Hematopoietic multipotent progenitor cell treated with erythropoietin and hydrocortisone succinate and interleukin-3 and kit ligand, for 6 days (in vitro differentiated cells): ENCODE measurements around the gene FNDC7.
"Not testable (repeated sequence)": the region's sequence is repeated elsewhere in the genome, so short reads cannot be mapped to it uniquely, and the experiment has no call there.

Source experiments
- DNase-seq: peaks from one replicate; pipeline ENCODE4 v3.0.0-alpha.2; 2015

Gene FNDC7

DNA sequence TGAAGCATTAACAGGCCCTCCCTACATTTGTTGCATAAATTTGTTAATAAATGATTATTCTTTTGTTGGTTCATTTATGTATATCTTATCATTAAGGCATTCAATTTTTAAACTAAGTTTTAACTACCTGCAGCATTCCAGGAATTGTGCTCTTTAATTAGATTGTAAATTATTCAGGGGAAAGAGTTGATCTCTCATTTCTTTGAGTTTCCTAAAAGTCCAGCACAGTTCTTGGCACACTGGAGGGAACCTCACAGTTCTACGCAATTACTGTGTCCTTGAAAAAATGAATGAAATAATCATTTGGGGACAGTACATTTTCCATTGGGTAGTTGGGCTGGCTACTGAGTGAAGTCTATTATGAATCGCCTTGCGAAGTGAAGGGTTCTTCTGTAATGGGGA, 33.3 kb downstream of the FNDC7 start:
- no peak for DNase-seq

DNA sequence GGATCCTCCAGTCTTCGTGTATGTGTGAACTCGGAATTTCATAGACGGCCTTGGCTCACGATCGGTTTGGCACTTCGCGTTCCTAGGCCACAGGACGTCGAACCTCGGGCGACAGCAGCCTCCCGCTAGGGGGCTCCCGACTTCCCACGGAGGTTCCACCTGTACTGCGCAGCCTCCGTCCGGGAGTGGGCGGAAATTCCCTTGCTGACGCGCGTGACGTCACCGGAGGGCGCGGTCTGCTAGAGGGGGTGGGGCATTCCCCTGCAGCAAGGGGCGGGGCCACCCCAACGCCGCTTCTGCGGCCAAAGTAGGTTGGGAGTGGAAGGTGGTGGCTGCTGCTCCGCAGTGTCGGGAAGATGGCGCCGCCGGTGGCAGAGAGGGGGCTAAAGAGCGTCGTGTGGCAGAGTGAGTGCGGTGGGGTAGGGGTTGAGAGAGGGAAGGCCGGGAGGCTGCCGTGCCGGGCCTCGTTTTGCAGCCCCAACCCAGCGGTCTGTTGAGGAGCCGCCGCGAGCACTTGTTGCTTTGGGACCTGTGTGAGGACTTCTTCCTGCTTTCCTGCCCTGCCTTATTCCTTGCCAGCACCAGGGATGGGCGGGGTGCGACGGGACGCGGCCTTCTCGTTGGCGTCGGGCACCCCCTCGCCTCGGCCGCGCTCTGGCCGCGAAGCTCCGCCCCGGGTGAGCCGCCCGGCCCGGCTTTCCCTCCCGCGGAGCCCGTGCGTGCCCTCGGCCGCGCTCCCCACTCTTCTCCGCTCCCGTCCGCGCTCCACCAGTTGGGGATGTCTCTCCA, 33.9 kb downstream of the FNDC7 start, which contains the start of gene STXBP3:
TSS of gene STXBP3 (plus strand) at position 293 of the 789 bp plus-strand sequence. CDS start at position 357, 64 bp downstream.
- peak; percentile 99 for DNase-seq

DNA sequence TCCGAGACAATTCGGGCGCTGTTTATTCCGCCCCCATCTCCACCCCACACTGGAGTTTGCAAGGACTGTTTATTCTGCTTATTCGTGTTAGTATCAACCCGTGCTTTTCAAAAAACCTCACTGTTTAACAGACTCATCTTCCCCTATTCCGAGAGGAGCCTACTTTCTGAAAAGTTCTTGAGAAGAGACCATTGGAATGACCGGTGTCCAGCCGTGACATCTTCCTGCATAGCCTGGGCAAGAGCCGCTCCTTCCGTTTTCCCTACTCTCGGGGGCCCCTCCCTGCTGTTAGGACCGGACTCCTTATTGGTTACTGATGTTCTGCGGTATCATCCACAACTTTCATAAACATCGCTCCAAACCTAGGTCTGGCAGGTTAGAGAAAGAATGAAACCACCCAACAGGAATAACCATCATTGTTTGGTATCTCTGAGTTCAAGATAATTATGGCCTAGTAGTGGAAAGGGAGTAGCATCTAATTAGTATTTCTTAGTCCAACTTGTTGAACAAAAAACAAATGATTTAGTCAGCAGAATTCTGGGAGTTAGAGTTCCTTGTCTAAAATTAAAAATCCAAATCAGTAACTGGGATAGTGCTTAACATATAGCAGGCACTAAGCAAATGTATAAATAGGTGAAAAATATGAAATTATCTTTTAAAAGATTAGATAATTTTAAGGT, 34.6 kb downstream of the FNDC7 start:
- peak; percentile 88 for DNase-seq

- DNase-seq: peak; percentile 40
Observed at GRCh38 chr1:108747898-108748297, 35.2 kb downstream of the FNDC7 start.

DNA sequence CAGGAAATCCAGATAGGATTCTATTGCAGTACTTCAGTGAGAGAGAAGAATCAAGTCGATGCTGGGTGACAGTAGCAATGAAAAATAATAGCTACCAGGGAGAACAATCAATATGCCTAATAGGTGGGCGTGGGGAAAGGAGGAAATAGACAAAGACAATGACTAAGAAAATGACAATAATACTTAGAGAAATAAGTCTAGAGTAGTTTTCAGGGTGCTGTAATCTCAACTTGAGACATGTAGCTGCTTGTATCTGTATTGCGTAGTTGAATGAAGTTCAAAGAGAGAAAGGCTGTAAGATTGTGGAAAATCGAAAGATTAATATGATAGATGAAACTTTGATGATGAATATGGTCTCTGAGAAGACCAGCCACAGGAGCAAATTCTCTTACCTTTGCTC, 36.4 kb downstream of the FNDC7 start:
- DNase-seq: no peak

GRCh38 chr1:108750476-108751181, 37.9 kb downstream of the FNDC7 start:
- DNase-seq: no peak

DNA sequence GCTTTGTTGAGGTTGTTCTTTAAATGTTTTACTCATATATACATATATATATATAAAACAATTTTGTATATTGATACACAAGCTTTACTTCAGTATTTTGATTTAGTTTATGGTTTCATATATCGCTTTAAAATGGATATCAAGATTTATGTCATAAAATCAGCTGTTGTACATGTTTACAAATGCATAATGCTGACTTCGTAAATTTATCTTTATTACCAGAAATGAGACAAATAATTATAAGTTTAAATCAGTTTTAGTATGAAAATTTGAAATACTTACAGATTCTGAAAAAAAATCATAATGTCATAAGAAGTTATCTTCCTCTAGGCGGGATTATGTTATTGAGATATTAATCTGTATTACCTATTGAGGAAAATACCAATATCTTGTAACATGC, 40.7 kb downstream of the FNDC7 start:
- DNase-seq: no peak

DNA sequence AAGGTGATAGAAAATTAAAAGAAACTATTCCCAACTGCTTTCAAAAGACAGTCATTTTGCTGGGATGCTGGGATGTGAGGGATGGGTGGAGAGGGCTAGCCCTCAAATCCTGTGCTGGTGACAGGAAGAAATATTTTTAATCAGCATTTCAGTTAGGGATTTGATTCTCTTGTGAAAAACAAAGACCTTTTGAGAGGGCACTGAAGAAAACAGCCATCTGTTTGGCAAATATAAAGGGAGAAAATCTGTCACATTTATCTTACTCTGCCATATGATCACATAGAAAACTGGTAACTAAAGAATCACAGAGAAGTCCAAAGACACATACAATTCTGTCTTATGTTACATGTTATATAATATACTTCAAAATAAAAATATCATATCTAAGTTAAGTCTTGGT, 46.1 kb downstream of the FNDC7 start:
- no peak for DNase-seq

DNA sequence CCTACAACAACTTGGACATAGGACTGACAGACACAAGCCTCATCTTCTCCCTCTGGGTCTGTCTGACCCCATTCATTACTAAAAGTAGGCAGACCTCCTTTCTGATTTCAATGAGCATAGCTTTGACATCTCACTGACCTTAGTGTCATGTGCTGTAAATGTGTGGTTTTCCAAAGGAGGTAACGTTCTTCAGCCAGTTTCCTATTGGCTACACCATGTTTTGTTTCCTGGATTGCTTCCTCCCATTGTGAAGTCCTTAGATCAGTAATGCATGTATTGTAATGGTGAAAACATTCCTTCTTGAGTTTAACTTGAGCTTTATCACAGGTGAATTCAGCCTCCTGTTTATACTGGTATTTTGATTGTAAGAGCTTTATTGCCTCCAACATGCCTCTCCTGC, 54.4 kb downstream of the FNDC7 start:
- no peak for DNase-seq

GRCh38 chr1:108767708-108768107, 55.0 kb downstream of the FNDC7 start:
- DNase-seq: no peak

GRCh38 chr1:108777839-108778238, 65.1 kb downstream of the FNDC7 start:
- DNase-seq: no peak

- DNase-seq: no peak
Observed at GRCh38 chr1:108779455-108779854, 66.7 kb downstream of the FNDC7 start.

GRCh38 chr1:108780937-108781574, 68.3 kb downstream of the FNDC7 start:
- peak; percentile 37 for DNase-seq

- DNase-seq: not testable (repeated sequence)
Observed at GRCh38 chr1:108781575-108781944, 68.9 kb downstream of the FNDC7 start.

DNA sequence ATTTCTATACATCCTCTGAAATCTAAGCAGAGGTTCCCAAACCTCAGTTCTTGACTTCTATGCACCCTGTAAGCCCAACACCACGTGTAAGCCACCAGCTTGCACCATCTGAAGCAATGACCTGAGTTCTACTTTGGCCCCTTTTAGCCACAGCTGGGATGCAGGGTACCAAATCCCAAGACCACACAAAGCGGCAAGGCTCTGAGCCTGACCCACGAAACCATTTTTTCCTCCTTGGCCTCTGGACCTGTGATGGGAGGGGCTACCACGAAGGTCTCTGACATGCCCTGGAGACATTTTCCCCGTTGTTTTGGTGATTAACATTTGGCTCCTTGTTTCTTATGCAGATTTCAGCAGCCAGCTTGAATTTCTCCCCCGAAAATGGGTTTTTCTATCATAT, 72.6 kb downstream of the FNDC7 start:
- DNase-seq: no peak

DNA sequence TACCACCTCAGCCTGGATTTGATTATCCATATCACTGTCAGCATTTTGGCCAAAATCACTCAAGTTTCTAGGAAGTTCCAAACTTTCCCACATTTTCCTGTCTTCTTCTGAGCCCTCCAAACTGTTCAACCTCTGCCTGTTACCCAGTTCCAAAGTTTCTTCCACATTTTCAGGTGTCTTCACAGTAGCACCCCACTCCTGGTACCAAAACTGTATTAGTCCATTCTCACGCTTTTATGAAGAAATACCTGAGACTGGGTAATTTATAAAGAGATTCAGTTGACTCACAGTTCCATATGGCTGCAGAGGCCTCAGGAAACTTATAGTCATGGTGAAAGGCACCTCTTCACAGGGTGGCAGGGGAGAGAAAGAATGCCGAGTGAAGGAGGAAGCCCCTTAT, 73.2 kb downstream of the FNDC7 start:
- no peak for DNase-seq

DNA sequence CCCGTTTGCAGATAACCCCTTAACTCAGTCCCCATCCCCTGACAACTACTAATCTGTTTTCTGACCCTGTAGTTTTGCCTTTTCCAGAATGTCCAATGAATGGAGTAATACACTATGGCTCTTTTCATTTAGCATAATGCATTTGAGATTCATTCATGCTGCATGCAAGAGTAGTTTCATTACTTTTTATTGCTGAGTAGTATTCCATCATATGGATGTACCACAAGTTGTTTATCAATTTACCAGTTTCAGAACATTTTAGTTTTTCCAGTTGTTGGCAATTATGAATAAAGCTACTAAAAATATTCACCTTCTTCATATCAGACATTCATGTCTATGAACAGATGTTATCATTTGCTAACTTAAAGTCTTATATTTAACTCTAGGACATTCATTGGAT, 79.1 kb downstream of the FNDC7 start:
- DNase-seq: no peak
